Mucosa of descending colon (tissue), 3 donors: ENCODE results near the gene E2F2. TPM values are rescaled to one million over a fixed set of nuclear protein-coding genes. Genes with fewer than 3 reads are reported as not detected.

Experiments
- ATAC-seq: fragments of 200-7000 bp; cut with Tn5 transposase; one replicate; pipeline ENCODE4 v1.9.1; 2020; ENCODE audit warnings: mild to moderate bottlenecking, moderate library complexity
- DNase-seq, 3 donors: peaks; one replicate each; pipeline ENCODE4 v3.0.0-alpha.2; 2020
- H3K36me3 ChIP-seq: fragments of 200-600 bp; one replicate; pipeline ENCODE4 v1.8.0; 2021; ENCODE audit warnings: low read depth, mild to moderate bottlenecking
- H3K4me1 ChIP-seq: fragments of 200-600 bp; one replicate; pipeline ENCODE4 v1.8.0; 2021; ENCODE audit warnings: low read depth, mild to moderate bottlenecking
- H3K4me3 ChIP-seq: fragments of 200-600 bp; one replicate; pipeline ENCODE4 v1.8.0; 2021; ENCODE audit warnings: mild to moderate bottlenecking
- H3K9me3 ChIP-seq: fragments of 200-600 bp; one replicate; pipeline ENCODE4 v1.8.0; 2021; ENCODE audit warnings: mild to moderate bottlenecking
- CTCF ChIP-seq: fragments of 200-600 bp; IDR thresholded peaks from one replicate; pipeline ENCODE4 v1.8.0; 2022; ENCODE audit warnings: antibody characterized with exemption, mild to moderate bottlenecking
- intact Hi-C, 2 donors: fragments of 100-400 bp; cut with DNase I in 1 of 2; cut with micrococcal nuclease in 1 of 2; formaldehyde crosslinking; loops; one replicate each; pipeline versions ENCODE4 v1.11.0 to v1.11.1; 2022; cut with DNase I, micrococcal nuclease
- total RNA-seq, 3 donors: library from RNA; stranded (reverse); fragmentation: NEBNext Ultra II Directional in 2 of 3; extraction: Animal tissue kit (Norgen Biotek cat#: 25700) in 2 of 3; gene quantifications; one replicate each; pipeline versions ENCODE4 v1.2.1 to v1.2.4, GENCODE V29; 2021 to 2023
- donor health status: DM: no; HTN: no; CAD: no; lungs with moderate emphysema.
- donor health status: DM: no; HTN: no; CAD: no.
- donor health status: DM: no; HTN: yes; CAD: no.

E2F2 gene
- total RNA-seq, 3 donors from 2014 or later: 8.6 to 18.0 (median 14.5) TPM

DNA sequence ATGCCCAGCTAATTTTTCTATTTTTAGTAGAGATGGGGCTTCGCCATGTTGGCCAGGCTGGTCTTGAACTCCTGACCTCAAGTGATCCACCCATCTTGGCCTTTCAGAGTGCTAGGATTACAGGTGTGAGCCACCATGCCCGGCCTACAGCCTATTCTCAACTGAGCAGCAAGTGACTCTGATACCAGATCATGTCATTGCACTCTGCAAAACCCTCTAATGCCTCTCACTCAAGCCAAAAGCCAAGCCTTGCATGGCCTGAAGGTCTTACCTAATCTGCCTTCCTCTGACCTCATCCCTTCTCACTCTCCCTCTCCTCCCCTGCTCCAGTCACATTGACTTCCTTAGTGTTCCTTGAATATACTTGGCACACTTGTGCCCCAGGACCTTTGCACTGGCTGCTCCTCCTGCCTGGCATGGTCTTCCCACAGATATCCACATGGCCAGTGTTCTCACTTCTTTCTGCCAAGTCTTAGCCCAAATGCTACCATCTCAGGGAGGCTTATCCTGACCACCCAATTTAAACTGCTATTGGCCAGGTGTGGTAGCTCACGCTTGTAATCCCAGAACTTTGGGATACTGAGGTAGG lies 38.8 kb downstream of the E2F2 start:
- intact Hi-C loops: no loop called here
- Histone ChIP-seq H3K36me3 (no peaks in the 10 kb centered on the region), H3K4me3 (no peak overlapping the region), H3K9me3 (no peaks in the 10 kb centered on the region), H3K4me1 (no peaks in the 10 kb centered on the region)
- no peak for TF ChIP-seq CTCF
- DNase-seq (no peak), ATAC-seq (no peak)

DNA sequence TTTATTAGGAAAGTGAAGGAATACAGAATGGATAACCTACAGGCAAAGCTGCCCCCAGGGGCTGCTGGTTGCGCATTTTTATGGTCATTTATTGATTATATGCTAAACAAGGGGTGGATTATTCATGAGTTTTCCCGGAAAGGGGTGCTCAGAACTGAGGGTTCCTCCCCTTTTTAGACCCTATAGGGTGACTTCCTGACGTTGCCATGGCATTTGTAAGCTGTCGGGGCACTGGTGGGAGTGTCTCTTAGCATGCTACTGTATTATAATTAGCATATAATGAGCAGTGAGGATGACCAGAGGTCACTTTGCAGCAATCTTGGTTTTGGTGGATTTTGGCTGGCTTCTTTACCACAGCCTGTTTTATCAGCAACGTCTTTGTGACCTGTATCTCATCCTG lies 41.2 kb downstream of the E2F2 start:
- Histone ChIP-seq H3K36me3 (no peaks in the 10 kb centered on the region), H3K9me3 (no peaks in the 10 kb centered on the region), H3K4me1 (no peaks in the 10 kb centered on the region), H3K4me3 (no peak overlapping the region)
- intact Hi-C loops: no loop called here
- ATAC-seq (no peak), DNase-seq (no peak)
- TF ChIP-seq CTCF: no peak

DNA sequence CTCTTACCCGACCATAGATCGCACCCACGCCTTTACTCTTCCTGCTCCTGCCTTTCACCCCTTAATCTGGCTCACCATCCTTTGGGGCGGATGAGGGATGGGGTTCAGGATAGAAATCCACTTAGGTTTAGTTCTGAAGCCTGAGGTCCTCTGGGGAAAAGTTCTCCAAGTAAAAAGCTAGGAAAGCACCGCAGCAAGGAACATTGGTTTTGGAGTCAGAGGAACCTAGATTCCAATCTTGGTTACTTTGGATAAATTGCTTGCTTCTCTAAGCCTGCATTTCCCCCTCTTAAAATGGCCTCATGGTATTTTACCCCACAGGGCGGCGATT lies 46.1 kb downstream of the E2F2 start:
- no peak for ATAC-seq
- H3K9me3 ChIP-seq: no peaks in the 10 kb centered on the region
- no peaks in the 10 kb centered on the region for H3K36me3 ChIP-seq
- intact Hi-C loops: no loop called here
- DNase-seq: no peak
- no peaks in the 10 kb centered on the region for H3K4me1 ChIP-seq
- no peak for TF ChIP-seq CTCF
- H3K4me3 ChIP-seq: no peak overlapping the region

- intact Hi-C loops: no loop called here
- DNase-seq (peak; percentile 95 to 96 (median 95)), ATAC-seq (peak; percentile 91)
- no peaks in the 10 kb centered on the region for H3K4me1 ChIP-seq
- TF ChIP-seq CTCF: no peak
- peak overlapping the region; percentile 56 for H3K4me3 ChIP-seq
- no peaks in the 10 kb centered on the region for H3K9me3 ChIP-seq
- no peaks in the 10 kb centered on the region for H3K36me3 ChIP-seq
These were observed 46.6 kb downstream of the E2F2 start for GRCh38 chr1:23484253-23485001.

GRCh38 chr1:23483321-23484252 lies 47.4 kb downstream of the E2F2 start, which contains the start of gene ASAP3:
Gene ASAP3, minus strand, starts transcription at chr1:23484179. Its CDS starts 46 bp downstream, at chr1:23484133.
- DNase-seq (peak; percentile 46 to 71 (median 71)), ATAC-seq (peak; percentile 3)
- Histone ChIP-seq H3K36me3 (no peaks in the 10 kb centered on the region), H3K4me3 (peak within 1 kb of the TSS; percentile 56), H3K4me1 (no peaks in the 10 kb centered on the region), H3K9me3 (no peaks in the 10 kb centered on the region)
- no peak for TF ChIP-seq CTCF
- intact Hi-C loops: no loop called here
